SK-N-SH treated with all-trans-retinoic acid at 6 μM for 48 hours (cell line): ENCODE measurements around the gene CPSF7.

Experiments used
- ARNTL ChIP-seq: fragments of 450-650 bp; formaldehyde crosslinking; IDR thresholded peaks from 2 replicates; pipeline ENCODE4 v1.5.0; 2020; ENCODE audit warnings: low read depth, mild to moderate bottlenecking, moderate library complexity, borderline replicate concordance
- BACH2 ChIP-seq: fragments of 250-450 bp; sonication (Bioruptor Pico); IDR thresholded peaks from 2 replicates; pipeline ENCODE4 v1.9.0; 2021; ENCODE audit warnings: mild to moderate bottlenecking, borderline replicate concordance
- CREB5 ChIP-seq: fragments of 250-450 bp; sonication (Bioruptor Pico); IDR thresholded peaks from 2 replicates; pipeline ENCODE4 v1.5.1; 2020; ENCODE audit warnings: low read depth, mild to moderate bottlenecking, moderate library complexity
- ISL1 ChIP-seq: fragments of 250-450 bp; sonication (Bioruptor Pico); IDR thresholded peaks from 2 replicates; pipeline ENCODE4 v2.1.2; 2022; ENCODE audit warnings: mild to moderate bottlenecking, moderate library complexity
- PATZ1 ChIP-seq: fragments of 250-450 bp; sonication (Bioruptor Pico); IDR thresholded peaks from 2 replicates; pipeline ENCODE4 v1.8.0; 2020; ENCODE audit warnings: mild to moderate bottlenecking, moderate library complexity, borderline replicate concordance
- RARB ChIP-seq: fragments of 250-450 bp; sonication (Bioruptor Pico); IDR thresholded peaks from 2 replicates; pipeline ENCODE4 v1.8.0; 2021; ENCODE audit warnings: mild to moderate bottlenecking, moderate library complexity
- SNAI2 ChIP-seq: fragments of 250-450 bp; sonication (Bioruptor Pico); IDR thresholded peaks from 2 replicates; pipeline ENCODE4 v1.5.0; 2020; ENCODE audit warnings: mild to moderate bottlenecking, moderate library complexity
- TCF4 ChIP-seq: fragments of 250-450 bp; sonication (Bioruptor Pico); IDR thresholded peaks from 2 replicates; pipeline ENCODE4 v1.8.0; 2021; ENCODE audit warnings: mild to moderate bottlenecking, moderate library complexity, borderline replicate concordance
- TOX ChIP-seq: fragments of 250-450 bp; sonication (Bioruptor Pico); IDR thresholded peaks from 2 replicates; pipeline ENCODE4 v1.8.0; 2021; ENCODE audit warnings: mild to moderate bottlenecking, moderate library complexity, borderline replicate concordance
- TSHZ2 ChIP-seq: fragments of 250-450 bp; sonication (Bioruptor Pico); IDR thresholded peaks from 2 replicates; pipeline ENCODE4 v1.5.0; 2020; ENCODE audit warnings: mild to moderate bottlenecking, moderate library complexity
- ZC3H10 ChIP-seq: fragments of 250-450 bp; sonication (Bioruptor Pico); IDR thresholded peaks from 2 replicates; pipeline ENCODE4 v1.5.1; 2021; ENCODE audit warnings: mild to moderate bottlenecking, moderate library complexity
- ZFP3 ChIP-seq: fragments of 250-450 bp; sonication (Bioruptor Pico); IDR thresholded peaks from 2 replicates; pipeline ENCODE4 v1.5.0; 2020; ENCODE audit warnings: mild to moderate bottlenecking, moderate library complexity
- ZFP30 ChIP-seq: fragments of 450-650 bp; formaldehyde crosslinking; IDR thresholded peaks from 2 replicates; pipeline ENCODE4 v1.5.0; 2022; ENCODE audit warnings: mild to moderate bottlenecking, moderate library complexity
- ZNF8 ChIP-seq: fragments of 450-650 bp; formaldehyde crosslinking; IDR thresholded peaks from 2 replicates; pipeline ENCODE4 v1.5.0; 2020; ENCODE audit warnings: mild to moderate bottlenecking, moderate library complexity

- TF ChIP-seq PATZ1 (CRISPR knock-in tag) (no peak), ZNF8 (no peak), BACH2 (CRISPR knock-in tag) (no peak), SNAI2 (CRISPR knock-in tag) (no peak), RARB (CRISPR knock-in tag) (no peak), ZFP30 (no peak), TCF4 (CRISPR knock-in tag) (no peak), ISL1 (CRISPR knock-in tag) (no peak), ZFP3 (CRISPR knock-in tag) (no peak), TOX (CRISPR knock-in tag) (no peak), ARNTL (CRISPR knock-in tag) (no peak), CREB5 (CRISPR knock-in tag) (no peak), ZC3H10 (CRISPR knock-in tag) (no peak), TSHZ2 (CRISPR knock-in tag) (no peak)
Measured at GRCh38 chr11:61375761-61376108, 54.0 kb downstream of the CPSF7 start.
